ENCODE measurements around the gene TMEM30B. TPM values are rescaled to one million over a fixed set of nuclear protein-coding genes. Genes with fewer than 3 reads are reported as not detected.

Gene TMEM30B
- total and polyA plus RNA-seq, 10 of the 15 experiments (the other 5 are each of a cell fraction or from before 2014, with no cell fraction given) = 0.10 TPM; not detected in 9

DNA sequence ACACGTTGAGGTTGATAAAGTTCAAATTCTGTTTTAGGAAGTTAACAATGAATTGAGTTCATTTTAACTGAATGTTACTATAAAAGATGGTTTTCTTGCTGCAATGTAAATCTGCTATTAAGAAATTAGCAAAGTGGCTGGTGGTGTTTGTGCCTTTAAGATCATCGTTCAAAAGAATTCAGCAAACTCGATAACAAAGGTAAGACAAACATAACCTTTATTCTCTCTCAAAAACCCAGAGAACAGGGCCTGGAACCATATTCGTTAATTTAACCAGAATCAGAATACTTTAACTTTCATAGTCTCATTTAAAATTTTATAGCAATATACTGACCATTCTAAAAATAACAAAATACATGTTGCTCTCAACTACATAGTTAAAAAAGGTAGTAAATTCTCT is 3.4 kb downstream of the TMEM30B start:
- Histone ChIP-seq H2AFZ (ENCODE audit: control insufficient read depth, low read depth, low read length) (no peak overlapping the region), H3K9me3 (replicated peaks; ENCODE audit: control insufficient read depth, insufficient read depth, low read length) (no peaks in the 10 kb centered on the region; the same call in 2 of the 3 replicates), H3K27ac (ENCODE audit: control insufficient read depth, insufficient read depth) (no peak overlapping the region), H3K27me3 (replicated peaks in 1 of 2; ENCODE audit: control insufficient read depth in 2 of 2, insufficient read depth in 2 of 2, low read length in 1 of 2) (peaks cover 2 to 20% of the 10 kb centered on the region in 2 experiments), H3K4me3 (no peak overlapping the region), H3K9ac (ENCODE audit: control insufficient read depth, insufficient read depth, low read length) (no peak overlapping the region), H3K36me3 (ENCODE audit: control insufficient read depth in 2 of 2, insufficient read depth in 2 of 2, low read length in 1 of 2) (no peaks in the 10 kb centered on the region), H4K20me1 (ENCODE audit: control insufficient read depth, insufficient read depth) (no peaks in the 10 kb centered on the region), H3K4me2 (ENCODE audit: control insufficient read depth, insufficient read depth) (no peak overlapping the region), H3K79me2 (ENCODE audit: control insufficient read depth, insufficient read depth, low read length) (no peaks in the 10 kb centered on the region), H3K4me1 (ENCODE audit: control insufficient read depth, insufficient read depth, low read length) (no peaks in the 10 kb centered on the region)
- intact Hi-C loops (cut with micrococcal nuclease; ENCODE audit: unreplicated experiment) (no loop called here), in situ Hi-C loops (cut with MboI) (no loop called here)
- TF ChIP-seq TARDBP (IDR thresholded peaks at IDR 0.05; ENCODE audit: borderline replicate concordance) (no peak), TCF12 (IDR thresholded peaks at IDR 0.05; ENCODE audit: low read depth, low read length) (no peak), NR2C1 (IDR thresholded peaks at IDR 0.05) (no peak), MEF2A (IDR thresholded peaks at IDR 0.05; ENCODE audit: insufficient read depth, low read depth, low read length) (no peak), RUNX3 (IDR thresholded peaks at IDR 0.05; ENCODE audit: low read length) (no peak), SUZ12 (IDR thresholded peaks at IDR 0.05; ENCODE audit: unreplicated experiment) (no peak), PBX3 (IDR thresholded peaks at IDR 0.05; ENCODE audit: insufficient replicate concordance, low read depth, low read length) (no peak), IKZF2 (IDR thresholded peaks at IDR 0.05) (no peak), EGR1 (IDR thresholded peaks at IDR 0.05; ENCODE audit: borderline replicate concordance in 1 of 2, low read depth in 2 of 2, low read length in 2 of 2) (no peak)
- TF ChIP-seq, protein P1, sequence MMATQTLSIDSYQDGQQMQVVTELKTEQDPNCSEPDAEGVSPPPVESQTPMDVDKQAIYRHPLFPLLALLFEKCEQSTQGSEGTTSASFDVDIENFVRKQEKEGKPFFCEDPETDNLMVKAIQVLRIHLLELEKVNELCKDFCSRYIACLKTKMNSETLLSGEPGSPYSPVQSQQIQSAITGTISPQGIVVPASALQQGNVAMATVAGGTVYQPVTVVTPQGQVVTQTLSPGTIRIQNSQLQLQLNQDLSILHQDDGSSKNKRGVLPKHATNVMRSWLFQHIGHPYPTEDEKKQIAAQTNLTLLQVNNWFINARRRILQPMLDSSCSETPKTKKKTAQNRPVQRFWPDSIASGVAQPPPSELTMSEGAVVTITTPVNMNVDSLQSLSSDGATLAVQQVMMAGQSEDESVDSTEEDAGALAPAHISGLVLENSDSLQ (IDR thresholded peaks at IDR 0.05) = no peak
- 38% methylated on average over 4 of the region's 4 CpGs for WGBS (ENCODE audit: insufficient coverage, insufficient replicate concordance, low lambda C conversion rate, missing lambda C conversion rate)
- DNase-seq (ENCODE audit: low read depth, low spot score) (no peak), ATAC-seq (no peak), FAIRE-seq (no peak)
- SMC1A ChIA-PET (ENCODE audit: uncharacterized antibody, unreplicated experiment) = interaction anchor here (1.0 to 1.2 kb wide), 3 partner anchors 8 to 560 kb away, joined by 3 to 5 read pairs (median 3); no protein-coding TSS in a partner anchor
- BruUV-seq (replicated peaks) = no TSS peak
- RAD21 ChIA-PET (ENCODE audit: unreplicated experiment) = no interaction called here
- CTCF ChIA-PET = interaction anchor here (1.0 kb wide), 2 partner anchors 8 to 20 kb away, joined by 4 read pairs; no protein-coding TSS in a partner anchor
- POLR2A ChIA-PET = no interaction called here
